HUES64 (cell line): ENCODE results near the gene DGKI.

Experiments
- H3K27ac ChIP-seq: 2 replicates; pipeline ENCODE4 v1.7.0; 2013; ENCODE audit warnings: low read depth, low read length, inconsistent platforms
- H3K27me3 ChIP-seq: 2 replicates; pipeline ENCODE4 v1.6.1; 2013; ENCODE audit warnings: mild to moderate bottlenecking, low read length; ENCODE audit not compliant: insufficient read depth
- H3K36me3 ChIP-seq: 2 replicates; pipeline ENCODE4 v1.6.1; 2013; ENCODE audit warnings: mild to moderate bottlenecking, low read length; ENCODE audit not compliant: insufficient read depth
- H3K4me1 ChIP-seq: 2 replicates; pipeline ENCODE4 v1.6.1; 2013; ENCODE audit warnings: mild to moderate bottlenecking, low read length, moderate library complexity; ENCODE audit not compliant: insufficient read depth
- H3K4me3 ChIP-seq: 2 replicates; pipeline ENCODE4 v1.5.1; 2013; ENCODE audit warnings: mild to moderate bottlenecking, low read length, moderate library complexity
- H3K9ac ChIP-seq: 2 replicates; pipeline ENCODE4 v1.6.1; 2013; ENCODE audit warnings: mild to moderate bottlenecking, low read depth, low read length
- H3K9me3 ChIP-seq: 2 replicates; pipeline ENCODE4 v1.6.1; 2013; ENCODE audit warnings: low read depth, low read length; ENCODE audit not compliant: insufficient read depth
- WGBS: fragments of 150-250, 120-280 bp; methylation state at CpG from one replicate; pipeline ENCODE4 v1.1.7; 2013; ENCODE audit warnings: missing lambda C conversion rate; 5-methylcytosine and 5-hydroxymethylcytosine counted together

DGKI gene

DNA sequence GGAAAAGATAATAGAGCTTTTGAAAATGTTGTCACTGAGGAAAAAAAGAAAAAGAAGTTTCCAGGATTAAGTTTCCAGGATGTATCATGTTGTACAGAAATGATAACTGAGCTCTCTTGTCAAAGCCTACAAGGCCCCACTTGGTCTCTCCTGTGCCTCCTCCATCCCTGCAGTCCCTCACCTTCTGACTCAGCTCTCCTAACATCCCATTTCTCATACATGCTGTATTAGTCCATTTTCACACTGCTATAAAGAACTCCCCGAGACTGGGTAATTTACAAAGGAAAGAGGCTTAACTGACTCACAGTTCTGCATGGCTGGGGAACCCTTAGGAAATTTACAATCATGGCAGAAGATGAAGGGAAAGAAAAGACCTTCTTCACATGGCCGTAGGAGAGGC lies 3.8 kb upstream of the DGKI start:
- no peak overlapping the region for H3K4me3 ChIP-seq
- H3K36me3 ChIP-seq = no peaks in the 10 kb centered on the region
- no peaks in the 10 kb centered on the region; the same call in 1 of the 2 replicates for H3K4me1 ChIP-seq
- H3K27ac ChIP-seq = no peak overlapping the region
- no peaks in the 10 kb centered on the region for H3K9me3 ChIP-seq
- 93% methylated on average over 1 of the region's 2 CpGs for WGBS
- H3K9ac ChIP-seq = no peak overlapping the region
- H3K27me3 ChIP-seq = peaks cover 44% of the 10 kb centered on the region

GRCh38 chr7:137848095-137848494 lies 1.3 kb upstream of the DGKI start:
- Histone ChIP-seq H3K27ac (no peak overlapping the region), H3K4me3 (no peak overlapping the region), H3K27me3 (peaks cover 61% of the 10 kb centered on the region), H3K9ac (no peak overlapping the region), H3K9me3 (no peaks in the 10 kb centered on the region), H3K4me1 (peaks cover 14% of the 10 kb centered on the region), H3K36me3 (no peaks in the 10 kb centered on the region)
- WGBS = 89% methylated on average over 6 of the region's 8 CpGs

DNA sequence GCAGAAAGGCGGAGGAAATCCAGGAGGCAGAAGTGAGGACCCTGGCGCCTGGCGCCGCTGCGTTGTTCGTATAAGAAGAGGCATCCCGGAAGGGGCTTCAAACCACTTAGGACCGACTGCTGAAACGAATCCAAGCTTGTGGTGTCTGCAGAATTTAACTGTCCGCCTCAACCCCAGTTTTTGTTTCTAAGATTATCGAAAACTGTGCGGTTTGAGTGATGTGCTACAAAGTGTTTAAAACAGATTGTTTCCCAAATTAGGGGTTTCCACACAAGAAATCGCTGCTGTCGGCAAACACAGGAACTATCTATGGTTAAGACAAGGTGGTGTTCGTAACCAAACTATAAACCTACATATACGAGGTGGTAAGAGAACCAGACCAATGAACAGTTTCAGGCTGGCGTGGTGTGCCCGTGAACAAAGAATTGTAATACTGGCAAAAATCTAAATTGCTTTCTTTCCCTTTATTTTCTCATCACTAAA lies 835 bp upstream of the DGKI start:
- Histone ChIP-seq H3K27ac (no peak overlapping the region), H3K36me3 (no peaks in the 10 kb centered on the region), H3K27me3 (peaks cover 61% of the 10 kb centered on the region), H3K9me3 (no peaks in the 10 kb centered on the region), H3K4me1 (peaks cover 14% of the 10 kb centered on the region), H3K4me3 (peak overlapping the region; percentile 55), H3K9ac (no peak overlapping the region)
- 41% methylated on average over 18 of the region's 18 CpGs for WGBS

- Histone ChIP-seq H3K9ac (no peak overlapping the region), H3K4me3 (peak overlapping the region; percentile 50)
- WGBS = under 1% methylated on average over 47 of the region's 47 CpGs
Observed at GRCh38 chr7:137846549-137846826, 286 bp downstream of the DGKI start.

DNA sequence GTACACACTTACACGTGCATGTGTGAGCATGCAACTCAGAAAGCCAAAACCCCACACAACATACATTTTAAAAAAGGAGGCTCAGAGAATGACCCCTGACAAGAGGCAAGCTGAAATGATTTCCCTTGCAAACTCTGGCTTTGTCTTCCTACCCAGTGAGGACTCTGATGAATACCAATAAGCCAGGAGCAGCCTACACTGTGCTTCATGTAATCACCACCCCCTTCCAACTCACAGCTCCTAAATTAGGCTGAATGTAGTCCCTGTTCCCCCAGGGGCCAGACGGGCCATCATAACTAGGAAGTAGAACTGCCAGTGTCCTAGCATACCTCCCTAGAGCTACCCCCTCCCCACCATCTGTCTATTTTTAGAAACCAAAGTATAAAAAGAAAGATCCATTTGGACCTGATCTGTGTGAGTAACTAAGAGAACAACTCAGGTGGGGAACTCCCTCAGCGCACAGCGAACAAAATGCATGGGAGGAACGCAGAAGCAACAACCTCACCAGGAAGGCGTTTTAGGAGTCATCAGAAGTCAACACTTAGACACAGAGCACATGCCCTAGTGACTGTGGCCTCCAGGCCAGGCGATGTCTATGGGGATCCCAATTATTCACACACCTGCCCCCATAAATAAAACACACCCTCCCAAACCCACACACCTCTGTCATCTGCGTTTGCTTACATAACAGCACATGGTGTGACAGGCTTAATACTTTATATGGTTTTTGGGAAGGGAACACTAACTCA lies 1.9 kb downstream of the DGKI start:
- Histone ChIP-seq H3K4me3 (no peak overlapping the region), H3K36me3 (no peaks in the 10 kb centered on the region), H3K27me3 (peaks cover 59% of the 10 kb centered on the region), H3K4me1 (peaks cover 36% of the 10 kb centered on the region), H3K27ac (no peak overlapping the region), H3K9ac (no peak overlapping the region), H3K9me3 (no peaks in the 10 kb centered on the region)
- WGBS = 75% methylated on average over 7 of the region's 8 CpGs

More at GRCh38 chr7:137846549-137846826, 286 bp downstream of the DGKI start:
- H3K9me3 ChIP-seq = no peaks in the 10 kb centered on the region
- peaks cover 20% of the 10 kb centered on the region for H3K4me1 ChIP-seq
- no peak overlapping the region for H3K27ac ChIP-seq
- no peaks in the 10 kb centered on the region for H3K36me3 ChIP-seq
- peaks cover 61% of the 10 kb centered on the region for H3K27me3 ChIP-seq

GRCh38 chr7:137839903-137840779 lies 6.6 kb downstream of the DGKI start:
- no peaks in the 10 kb centered on the region for H3K36me3 ChIP-seq
- H3K27ac ChIP-seq = peak overlapping the region; percentile 68
- H3K9me3 ChIP-seq = no peaks in the 10 kb centered on the region
- peaks cover 13% of the 10 kb centered on the region for H3K27me3 ChIP-seq
- 0 out of 2 replicates have a peak overlapping the region, but pooled peaks have one; percentile 11 for H3K4me3 ChIP-seq
- 24% methylated on average over 5 of the region's 6 CpGs for WGBS
- no peak overlapping the region for H3K9ac ChIP-seq
- H3K4me1 ChIP-seq = peaks cover 50% of the 10 kb centered on the region

GRCh38 chr7:137838706-137839315 lies 8.0 kb downstream of the DGKI start:
- H3K9ac ChIP-seq = no peak overlapping the region
- peaks cover 38% of the 10 kb centered on the region for H3K4me1 ChIP-seq
- no peak overlapping the region for H3K27ac ChIP-seq
- WGBS = 65% methylated on average over 7 of the region's 7 CpGs
- no peaks in the 10 kb centered on the region for H3K36me3 ChIP-seq
- no peaks in the 10 kb centered on the region for H3K27me3 ChIP-seq
- no peak overlapping the region for H3K4me3 ChIP-seq
- peaks cover 2% of the 10 kb centered on the region; the same call in 1 of the 2 replicates for H3K9me3 ChIP-seq

DNA sequence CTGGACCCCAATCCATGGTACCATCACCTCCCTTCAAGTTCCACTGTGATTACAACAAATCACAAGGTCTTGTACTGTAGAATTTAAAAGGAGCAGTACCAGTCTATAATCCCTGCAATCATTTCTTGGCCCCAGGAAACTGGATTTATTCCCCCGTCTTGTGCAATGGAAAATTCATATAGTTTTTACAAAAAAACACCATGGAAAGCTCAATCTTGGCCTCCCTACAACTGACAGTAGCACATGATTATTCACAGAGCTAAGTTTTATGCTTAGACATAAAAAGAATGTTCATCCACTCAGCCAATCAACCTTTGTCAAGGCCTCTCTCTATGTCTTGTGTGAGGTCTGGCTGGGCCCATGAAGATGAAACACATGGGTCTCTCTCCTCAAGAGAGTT lies 10.2 kb downstream of the DGKI start:
- H3K27ac ChIP-seq = no peak overlapping the region
- H3K27me3 ChIP-seq = no peaks in the 10 kb centered on the region
- H3K36me3 ChIP-seq = no peaks in the 10 kb centered on the region
- H3K4me1 ChIP-seq = peaks cover 32% of the 10 kb centered on the region
- WGBS = 97% methylated on average over 1 of the region's 1 CpG
- H3K9ac ChIP-seq = no peak overlapping the region
- peaks cover 23% of the 10 kb centered on the region for H3K9me3 ChIP-seq
- H3K4me3 ChIP-seq = no peak overlapping the region

GRCh38 chr7:137836113-137836509 lies 10.7 kb downstream of the DGKI start:
- no peak overlapping the region for H3K27ac ChIP-seq
- H3K9ac ChIP-seq = no peak overlapping the region
- H3K4me1 ChIP-seq = peaks cover 28% of the 10 kb centered on the region
- H3K4me3 ChIP-seq = no peak overlapping the region
- H3K27me3 ChIP-seq = no peaks in the 10 kb centered on the region
- peaks cover 28% of the 10 kb centered on the region for H3K9me3 ChIP-seq
- no peaks in the 10 kb centered on the region for H3K36me3 ChIP-seq
- WGBS = 93% methylated on average over 3 of the region's 3 CpGs

DNA sequence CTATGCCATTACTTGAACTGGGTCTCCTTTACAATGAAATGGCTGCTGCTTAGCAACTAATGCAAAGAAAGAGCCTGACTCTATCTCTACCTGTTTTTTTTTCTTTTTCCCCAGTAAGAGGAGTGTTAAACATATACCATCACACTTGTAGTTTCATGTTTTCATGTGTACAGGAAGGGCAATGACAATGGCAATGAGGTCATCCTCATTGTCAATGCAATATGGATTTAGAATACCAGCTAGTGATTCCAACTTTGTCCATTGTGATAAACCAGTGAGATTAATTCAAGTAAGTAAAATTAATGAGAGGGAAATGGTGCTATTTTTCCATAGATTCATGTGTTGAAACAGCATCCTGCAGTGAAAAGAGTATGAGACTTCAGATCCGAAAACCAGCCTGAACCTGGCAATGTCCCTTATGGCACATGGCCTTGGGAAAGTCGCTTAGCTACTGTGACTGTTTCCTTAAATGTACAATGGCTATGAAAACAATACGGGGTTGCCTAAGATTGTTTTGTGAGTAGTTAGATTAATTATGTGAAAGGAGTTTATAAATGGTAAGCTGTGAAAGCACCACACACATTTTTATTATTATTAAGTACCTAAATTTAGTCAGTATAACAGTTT lies 11.2 kb downstream of the DGKI start:
- no peaks in the 10 kb centered on the region for H3K27me3 ChIP-seq
- H3K27ac ChIP-seq = no peak overlapping the region
- peaks cover 23% of the 10 kb centered on the region for H3K4me1 ChIP-seq
- no peak overlapping the region for H3K9ac ChIP-seq
- no peak overlapping the region for H3K4me3 ChIP-seq
- no peaks in the 10 kb centered on the region for H3K36me3 ChIP-seq
- 89% methylated on average over 3 of the region's 3 CpGs for WGBS
- H3K9me3 ChIP-seq = peaks cover 31% of the 10 kb centered on the region

DNA sequence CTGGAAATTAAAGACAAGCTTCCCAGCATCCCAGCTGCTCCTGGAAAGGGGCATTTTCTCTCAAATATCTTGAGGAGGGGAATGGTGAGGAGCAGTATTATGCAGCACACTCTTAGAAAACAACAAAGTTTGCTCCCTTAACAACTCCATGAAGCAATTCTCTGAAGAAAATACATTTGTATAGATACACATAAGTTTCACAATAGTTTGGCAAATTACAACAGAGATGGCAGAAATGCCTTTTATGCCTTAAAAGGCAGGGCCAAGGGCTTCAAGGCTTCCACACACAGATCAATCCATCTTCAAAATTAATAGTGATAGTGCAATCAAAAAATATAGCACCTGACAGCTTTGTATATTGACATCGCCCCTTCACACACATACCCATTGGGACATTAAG lies 12.2 kb downstream of the DGKI start:
- Histone ChIP-seq H3K4me3 (no peak overlapping the region), H3K27me3 (no peaks in the 10 kb centered on the region), H3K36me3 (no peaks in the 10 kb centered on the region), H3K27ac (no peak overlapping the region), H3K9me3 (peaks cover 31% of the 10 kb centered on the region), H3K9ac (no peak overlapping the region), H3K4me1 (peaks cover 12% of the 10 kb centered on the region)
- WGBS = 86% methylated on average over 1 of the region's 1 CpG
